Inflammatory macrophage treated with lipopolysaccharide for 1 hour (primary cell): Measurements from ENCODE around the gene DSC2.

Source experiments
- DNase-seq, 2 donors: peaks; one replicate each; pipeline ENCODE4 v3.0.0-alpha.2; 2020 to 2022

The DSC2 gene

DNA sequence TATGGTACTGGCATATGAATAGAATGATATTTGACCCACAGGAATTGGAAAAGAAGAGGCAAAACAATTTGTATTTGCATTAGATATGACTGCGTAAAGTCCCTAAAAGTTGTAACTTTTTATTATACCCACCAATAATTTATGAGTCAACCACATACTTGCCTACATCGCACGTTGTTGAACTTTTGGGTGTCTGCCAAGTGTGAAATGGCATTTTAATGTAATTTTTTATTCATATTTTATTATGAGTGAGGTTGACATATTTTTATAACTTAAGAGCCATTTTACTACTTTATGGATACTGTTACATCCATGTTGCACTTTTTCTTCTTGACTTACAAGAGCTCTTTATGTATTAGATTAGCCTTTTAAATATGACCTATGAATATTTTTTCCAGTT is 4.6 kb downstream of the DSC2 start:
- no peak for DNase-seq

DNA sequence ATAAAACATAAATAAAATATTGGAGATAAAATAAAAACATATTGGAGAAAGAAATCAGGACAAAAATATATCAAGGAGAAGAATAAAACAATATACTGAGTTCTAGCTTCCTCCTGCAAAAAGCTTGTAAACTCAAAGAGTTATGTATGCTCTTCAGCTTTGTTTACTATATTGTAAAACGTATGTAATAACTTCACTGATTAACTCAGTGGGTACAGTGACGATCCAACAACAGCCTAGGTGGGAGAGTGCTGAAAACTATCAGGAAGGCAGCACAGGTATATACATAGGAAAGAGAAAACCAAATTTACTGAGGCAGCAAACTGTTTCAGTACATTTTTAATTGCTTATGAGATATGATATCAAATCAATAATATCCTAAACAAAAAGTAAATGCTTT is 8.3 kb downstream of the DSC2 start:
- DNase-seq: no peak

DNA sequence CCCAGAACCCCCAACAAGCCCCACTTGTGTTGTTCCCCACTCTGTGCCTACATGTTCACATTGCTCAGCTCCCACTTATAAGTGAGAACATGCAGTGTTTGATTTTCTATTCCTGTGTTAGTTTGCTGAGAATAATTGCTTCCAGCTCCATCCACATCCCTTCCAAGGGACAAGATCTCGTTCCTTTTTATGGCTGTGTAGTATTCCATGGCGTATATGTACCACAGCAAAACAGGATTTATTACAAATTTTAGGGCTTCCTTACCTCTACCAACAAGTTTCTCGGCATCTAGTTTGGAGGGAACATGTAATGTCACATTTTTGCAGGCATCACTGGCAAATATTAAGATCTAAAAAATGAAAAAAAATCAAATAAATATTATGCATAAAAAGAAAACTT is 8.9 kb downstream of the DSC2 start:
- no peak for DNase-seq

DNA sequence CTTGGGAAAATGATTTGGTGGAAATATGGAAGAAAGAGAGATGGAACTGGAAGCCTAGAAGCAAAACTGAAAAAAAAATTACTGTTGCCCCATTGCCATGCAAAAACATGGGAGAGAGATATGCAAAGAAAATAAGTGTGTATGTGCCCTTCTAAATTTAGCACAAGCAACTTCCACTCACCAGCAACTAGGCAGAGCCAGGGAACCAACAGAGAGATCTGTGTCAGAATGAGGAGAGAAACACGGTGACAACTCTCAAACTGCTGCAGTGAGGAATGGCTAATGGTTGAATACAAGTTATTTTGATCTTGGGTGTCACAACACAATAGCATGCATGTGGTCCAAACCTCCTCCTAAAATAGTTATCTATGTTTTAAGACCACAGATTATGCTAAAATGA is 10.9 kb downstream of the DSC2 start:
- DNase-seq: no peak

DNA sequence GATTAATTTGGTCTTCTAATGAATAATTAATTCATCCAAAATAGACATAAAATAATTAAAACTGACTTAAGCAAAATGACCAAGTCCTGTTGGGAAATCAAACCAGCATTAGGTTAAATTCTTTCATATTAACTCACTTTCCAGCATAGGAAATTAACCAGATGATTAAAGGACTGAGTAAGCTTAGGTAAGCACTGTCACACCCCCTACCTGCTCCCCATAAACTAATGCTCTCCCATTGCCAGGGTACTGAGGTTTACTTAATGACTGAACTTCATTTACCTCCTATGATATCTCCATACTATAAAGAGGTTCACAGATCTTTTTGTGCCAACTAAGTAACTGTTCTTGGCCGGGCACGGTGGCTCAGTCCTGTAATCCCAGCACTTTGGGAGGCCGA is 13.7 kb downstream of the DSC2 start:
- DNase-seq: no peak

DNA sequence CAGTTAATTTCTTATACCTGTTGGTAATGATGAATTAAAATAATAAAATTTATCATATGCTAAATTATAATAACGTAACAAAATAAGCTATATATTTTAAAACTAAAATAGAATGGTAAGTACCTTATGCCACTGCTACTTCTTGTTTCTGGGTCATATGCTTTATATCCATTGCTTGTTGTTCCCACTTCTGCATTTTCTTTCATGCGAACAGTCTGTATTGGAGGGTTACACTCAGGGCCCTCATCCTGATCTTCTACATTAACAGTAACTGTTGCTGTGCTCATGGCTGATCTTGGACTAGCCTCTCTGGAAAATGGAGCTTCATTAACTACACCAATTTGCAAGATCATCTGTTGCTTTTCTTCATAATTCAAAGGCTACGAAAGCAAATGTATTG is 22.2 kb downstream of the DSC2 start:
- peak; percentile 23 to 44 for DNase-seq

DNA sequence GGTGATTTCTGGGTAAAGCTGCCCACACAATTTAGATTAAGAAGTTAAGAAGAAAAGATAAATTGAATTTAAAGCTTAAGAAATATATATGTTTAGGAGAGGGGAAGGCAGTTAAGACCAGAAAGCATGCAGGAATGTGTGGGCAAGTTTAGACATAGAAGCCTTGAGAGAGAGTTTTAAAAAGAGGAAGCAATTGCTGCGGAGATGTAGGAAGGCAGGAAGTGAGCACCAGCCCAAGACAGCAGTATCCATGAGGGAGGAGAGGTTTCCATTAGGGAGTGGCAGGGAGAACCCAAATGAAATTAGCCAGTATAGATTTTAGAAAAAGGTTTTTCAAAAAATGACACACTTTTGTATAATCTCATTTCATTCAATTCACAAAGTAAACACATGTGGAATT is 24.3 kb downstream of the DSC2 start:
- peak; percentile 43 to 58 for DNase-seq

DNA sequence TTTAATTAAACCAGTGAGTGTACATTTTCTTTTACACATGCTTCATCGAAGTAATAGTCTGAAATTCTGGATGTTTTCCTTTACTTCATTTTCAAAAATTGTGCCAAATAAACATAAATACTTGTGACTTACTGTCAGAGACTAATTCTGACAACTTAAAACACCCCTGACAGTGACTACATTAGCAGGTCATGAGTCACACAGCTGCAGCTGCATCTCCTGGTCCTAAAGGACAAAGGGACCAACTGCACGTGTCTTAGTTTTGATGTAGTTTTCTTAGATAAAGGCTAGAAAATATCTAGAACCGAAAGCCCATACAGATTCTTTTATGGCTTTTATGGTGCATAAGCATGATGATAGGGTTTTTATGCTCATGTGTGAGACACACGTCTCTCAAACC is 30.0 kb downstream of the DSC2 start:
- no peak for DNase-seq

DNA sequence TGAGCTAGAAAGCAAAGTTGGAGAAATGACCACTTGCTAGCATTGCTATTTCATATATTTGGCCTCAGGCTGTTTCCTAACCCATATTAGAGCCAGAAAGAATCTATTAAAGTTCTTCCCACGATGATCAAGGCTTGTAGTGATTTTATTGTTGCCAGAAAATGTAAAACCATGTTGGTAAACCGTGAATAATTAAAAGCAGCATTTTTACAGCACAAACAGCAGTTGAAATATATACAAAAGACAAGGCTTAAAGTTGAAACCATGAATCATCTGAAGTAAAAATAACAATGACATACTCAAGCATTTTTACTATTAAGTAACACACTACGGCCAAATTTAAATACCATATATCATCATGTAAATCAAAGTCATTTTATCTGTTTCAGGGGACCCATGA is 32.0 kb downstream of the DSC2 start:
- no peak for DNase-seq

DNA sequence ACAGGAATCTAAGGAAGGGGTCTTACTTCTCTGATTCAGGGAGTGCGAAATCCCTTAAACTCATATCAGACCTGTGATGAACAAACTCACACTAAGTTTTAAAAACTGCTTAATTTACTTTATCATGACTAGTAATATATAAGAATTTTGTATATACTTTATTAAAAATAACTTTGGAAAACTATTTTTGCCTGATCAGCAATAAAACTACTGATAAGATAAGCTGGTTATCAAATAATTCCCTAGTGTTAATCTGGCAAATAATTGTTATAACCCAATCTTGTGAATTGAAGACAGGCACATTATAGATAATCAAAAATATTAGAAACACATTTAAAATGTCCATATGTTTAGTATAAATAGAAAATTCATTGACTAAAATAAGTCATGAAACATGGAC is 36.0 kb downstream of the DSC2 start:
- no peak for DNase-seq

DNA sequence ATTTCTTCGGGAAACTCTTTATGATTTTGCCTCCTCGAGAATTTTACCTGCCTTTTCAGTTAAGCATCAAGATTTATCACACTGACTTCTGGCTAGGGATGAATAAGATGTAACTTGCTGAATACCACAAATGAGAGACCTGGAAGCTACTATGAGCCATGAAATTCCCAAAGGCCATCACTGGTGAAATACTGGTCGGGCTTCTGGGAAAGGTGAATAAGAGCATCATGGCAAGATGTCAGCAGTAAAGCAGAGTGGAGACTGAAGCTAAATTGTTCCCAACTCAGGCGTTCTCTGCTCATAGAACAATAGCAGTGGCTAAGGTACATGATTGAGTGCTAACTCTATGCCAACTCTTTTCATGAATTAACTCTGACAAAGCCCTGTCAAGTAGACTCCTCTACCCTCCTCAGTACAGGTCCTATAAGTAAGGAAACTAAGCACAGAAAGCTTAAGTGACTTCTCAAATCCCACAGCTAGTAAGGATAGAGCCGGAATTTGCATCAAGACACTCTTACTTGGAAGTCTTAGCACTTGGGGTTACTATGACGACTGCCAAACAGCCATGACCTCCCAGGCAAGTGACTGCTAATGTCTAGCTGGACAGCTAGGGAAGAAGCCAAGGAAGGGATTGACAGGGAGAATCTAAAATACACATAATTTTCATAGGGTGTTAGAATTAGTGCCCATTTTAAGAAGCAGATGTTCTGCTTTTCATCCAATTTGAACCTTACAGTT is 37.0 kb downstream of the DSC2 start:
- no peak for DNase-seq

DNA sequence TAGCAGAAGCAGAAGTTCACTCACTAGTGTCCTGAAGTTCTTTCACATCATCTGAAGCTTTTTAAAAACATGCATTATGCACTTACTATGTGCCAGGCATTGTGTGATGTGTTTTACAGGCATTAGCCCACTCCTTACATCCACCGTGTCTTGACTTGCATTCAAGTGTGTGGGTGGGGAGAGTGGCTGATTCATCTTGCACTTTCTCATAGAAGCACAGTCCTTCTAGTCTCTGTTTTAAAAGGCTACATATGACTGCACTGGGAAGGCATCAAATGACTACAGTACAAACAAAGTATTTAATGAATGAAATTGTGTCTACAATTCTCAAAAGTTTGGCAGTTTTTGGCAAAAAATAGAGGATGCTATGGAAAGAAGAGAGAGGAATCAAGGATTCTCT is 38.1 kb downstream of the DSC2 start:
- no peak for DNase-seq

DNA sequence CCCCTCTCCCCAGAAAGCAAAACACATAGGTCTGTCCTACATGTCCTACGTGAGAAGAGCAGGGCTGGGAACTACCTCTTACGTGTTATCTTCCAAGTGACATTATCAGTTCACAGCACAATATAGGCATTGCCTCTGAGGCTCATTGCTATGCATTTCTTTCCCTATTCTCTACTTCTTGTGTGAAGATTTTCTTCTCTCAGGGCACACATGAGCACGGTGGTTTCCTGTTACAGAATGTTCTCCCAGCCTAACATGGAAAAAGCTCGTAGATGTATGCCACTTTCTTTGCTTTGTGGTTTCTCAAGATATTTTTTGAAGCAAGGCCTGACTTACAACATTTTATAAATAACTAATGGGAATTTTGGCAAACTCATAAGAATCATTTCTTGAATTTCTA is 40.3 kb downstream of the DSC2 start:
- DNase-seq: no peak

DNA sequence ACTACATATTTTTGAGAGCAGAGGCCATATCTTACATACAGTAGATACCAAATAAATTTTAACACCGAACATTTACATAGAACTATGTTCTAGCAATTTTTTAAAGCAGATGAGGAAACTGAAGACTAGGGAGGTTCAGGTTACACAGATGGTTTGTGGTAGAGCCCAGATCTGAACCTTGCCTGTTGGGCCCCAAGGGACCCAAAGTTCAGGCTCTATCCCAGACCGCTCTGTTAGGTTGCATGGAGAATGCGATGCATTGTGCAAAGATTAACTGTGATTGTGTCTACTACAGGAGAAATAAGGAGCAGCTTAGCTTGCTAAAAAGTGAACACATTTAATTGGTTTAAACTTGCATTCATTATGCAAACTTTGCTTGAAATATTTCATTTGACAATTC is 43.3 kb downstream of the DSC2 start:
- DNase-seq: no peak

DNA sequence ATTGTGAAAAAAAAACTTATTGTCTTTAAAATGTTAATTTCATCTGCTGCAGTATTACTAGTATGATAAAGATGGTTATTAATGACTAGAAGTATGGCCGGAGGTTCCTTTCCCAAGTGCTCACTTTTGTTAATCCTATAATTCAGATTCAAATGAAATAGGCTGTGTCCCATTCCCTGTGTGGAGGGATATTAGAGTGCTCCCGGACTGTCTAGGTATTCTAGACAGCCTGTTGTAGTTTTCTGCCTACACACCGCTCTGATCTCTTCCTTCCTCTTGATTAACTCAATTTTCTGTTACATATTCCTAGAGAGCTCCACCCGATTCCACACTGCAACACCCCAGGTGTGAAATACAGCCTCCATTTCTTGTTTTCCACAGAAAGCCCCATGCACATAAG is 44.3 kb downstream of the DSC2 start:
- DNase-seq: no peak

DNA sequence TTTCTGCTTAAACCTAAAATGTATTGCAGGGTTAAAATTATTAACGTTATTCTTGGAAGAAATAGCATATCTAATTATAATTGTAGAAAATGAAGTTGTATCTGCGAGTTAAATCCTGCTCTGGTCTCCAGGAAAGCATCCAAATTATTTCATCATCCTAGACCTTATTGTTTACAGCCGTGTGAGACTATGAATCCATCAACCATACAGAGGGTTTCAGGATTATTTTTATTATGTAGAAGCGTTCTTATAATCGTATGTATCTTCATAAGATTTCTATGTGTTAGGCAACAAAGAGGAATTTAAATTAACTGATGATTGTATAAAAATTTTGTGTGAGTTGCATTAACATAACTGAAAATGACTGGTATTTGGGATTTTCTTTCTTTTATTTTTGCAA is 45.2 kb downstream of the DSC2 start:
- DNase-seq: no peak

DNA sequence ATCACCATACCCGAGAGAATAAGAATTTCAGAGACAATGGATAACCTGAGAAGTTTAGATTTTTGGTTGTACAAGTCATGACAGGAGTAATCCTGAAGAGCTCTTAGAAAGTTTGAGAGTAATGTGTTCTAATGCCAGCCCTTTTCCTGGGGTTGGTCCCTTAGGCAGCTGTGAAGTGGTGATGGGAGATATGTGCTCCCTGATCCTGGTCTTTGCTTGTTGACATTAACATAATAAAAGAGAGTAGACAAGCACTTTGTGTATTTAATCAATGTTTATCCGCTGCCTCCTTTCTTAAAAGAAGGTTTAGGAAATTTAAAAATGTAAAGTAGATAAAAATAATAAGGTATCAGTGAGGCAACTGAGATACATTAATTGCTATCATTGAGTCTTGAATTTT is 45.9 kb downstream of the DSC2 start:
- no peak for DNase-seq

DNA sequence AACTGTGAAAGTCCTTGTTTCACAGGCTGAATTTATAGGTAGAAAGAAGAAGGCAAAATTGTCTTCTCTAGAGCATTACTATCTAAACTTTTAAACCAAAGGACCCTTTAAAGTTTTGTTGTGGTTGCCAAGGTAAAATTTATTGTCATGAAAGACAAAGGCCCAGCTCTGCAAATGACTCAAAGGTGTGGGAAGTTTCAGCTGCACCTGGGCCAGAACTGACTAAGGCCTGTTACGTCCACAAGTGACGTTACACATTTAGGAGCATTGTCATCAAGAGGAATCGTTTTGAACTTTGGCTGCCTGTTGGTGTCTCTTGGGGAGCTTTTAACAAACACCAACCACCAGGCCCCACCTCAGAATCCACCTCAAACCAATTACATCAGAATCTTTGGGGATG is 51.6 kb downstream of the DSC2 start:
- DNase-seq: no peak

DNA sequence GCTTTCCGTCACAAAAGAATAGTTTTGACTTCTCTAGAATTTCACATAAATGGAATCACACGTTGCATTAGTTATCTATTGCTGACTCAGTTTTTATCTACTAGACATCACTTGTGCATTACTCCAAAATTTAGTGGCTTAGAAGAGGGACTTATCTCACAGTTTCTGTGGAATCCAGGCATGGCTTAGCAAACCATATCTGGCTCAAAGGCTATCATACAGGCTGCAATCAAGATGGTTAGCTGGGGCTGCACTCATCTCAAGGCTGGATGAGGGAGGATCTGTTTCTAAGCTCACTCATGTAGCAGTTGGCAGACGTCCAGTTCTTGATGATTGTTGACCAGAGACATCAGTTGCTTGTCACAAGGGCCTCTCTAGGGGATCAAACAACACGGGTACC is 53.0 kb downstream of the DSC2 start:
- no peak for DNase-seq

DNA sequence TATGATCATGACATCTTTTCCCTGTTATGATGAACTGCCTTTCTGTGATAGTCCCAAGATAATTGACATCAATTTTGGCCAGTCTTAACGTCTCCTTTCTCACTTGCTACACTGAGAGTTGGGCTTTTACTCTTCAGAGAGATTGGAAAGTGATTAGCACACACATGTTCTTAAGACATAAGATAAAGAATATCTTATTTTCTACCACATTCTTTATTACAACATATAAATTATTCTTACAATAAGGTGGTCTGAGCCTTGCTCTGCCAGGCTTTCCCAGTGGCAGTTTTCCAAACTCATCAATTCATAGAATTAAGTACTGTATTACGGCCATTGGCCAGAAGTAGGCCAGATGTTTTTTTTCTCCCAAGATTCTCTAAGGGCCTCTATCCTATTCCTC is 54.0 kb downstream of the DSC2 start:
- no peak for DNase-seq

DNA sequence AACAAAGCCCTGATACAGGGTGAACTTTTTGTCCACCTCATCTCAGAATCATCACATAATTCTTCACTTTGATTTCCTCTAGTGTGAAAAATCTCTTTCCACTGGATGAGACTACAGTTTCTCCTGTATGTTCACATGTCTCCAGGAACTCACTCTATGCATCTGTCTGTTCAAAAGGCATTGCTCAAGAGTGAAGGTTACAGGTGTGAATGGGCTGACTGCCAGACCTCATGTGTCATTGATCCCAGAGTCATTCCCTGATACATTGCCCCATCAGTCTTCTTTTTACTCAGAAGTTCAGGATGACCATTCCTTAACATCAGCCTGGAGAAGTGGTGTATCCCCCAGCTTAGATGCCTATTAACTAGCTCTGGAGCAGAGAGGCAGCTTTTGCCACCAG is 55.3 kb downstream of the DSC2 start:
- DNase-seq: no peak

DNA sequence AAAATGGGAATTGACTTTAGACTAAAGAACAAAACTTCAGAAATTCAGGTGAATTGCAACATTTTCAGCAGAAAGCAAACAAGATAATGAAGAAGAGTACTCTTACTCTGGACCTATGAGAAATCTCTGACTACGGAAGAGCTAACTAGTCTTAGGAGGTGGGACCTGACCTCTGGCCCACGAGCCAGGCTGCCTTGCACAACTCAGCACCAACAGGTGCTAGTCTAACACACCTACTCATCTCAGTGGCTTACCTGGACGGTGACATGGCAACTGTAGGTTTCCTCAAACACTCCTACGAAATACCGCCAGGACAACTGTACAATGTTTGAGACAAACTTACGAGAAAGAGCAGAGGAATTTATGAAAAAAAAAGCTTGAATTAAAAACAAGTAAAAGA is 56.6 kb downstream of the DSC2 start:
- no peak for DNase-seq

DNA sequence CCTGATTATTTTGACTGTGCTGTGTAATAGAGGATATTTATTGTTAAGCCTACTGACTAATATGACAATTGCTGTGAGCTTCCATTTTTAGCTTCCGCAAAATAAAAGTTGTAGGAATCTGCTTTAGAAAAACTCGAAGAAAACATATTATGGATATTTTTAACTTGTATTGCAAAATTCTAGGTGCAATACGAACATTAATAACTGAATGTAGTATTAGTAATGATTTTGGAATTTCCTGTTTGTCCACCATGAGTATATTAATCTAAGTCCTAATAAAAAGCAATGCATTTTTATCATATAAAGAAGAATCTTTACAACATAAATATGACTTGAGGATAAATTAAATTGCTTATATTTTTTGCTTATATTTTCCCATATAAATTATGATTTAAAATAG is 57.3 kb downstream of the DSC2 start:
- DNase-seq: no peak

DNA sequence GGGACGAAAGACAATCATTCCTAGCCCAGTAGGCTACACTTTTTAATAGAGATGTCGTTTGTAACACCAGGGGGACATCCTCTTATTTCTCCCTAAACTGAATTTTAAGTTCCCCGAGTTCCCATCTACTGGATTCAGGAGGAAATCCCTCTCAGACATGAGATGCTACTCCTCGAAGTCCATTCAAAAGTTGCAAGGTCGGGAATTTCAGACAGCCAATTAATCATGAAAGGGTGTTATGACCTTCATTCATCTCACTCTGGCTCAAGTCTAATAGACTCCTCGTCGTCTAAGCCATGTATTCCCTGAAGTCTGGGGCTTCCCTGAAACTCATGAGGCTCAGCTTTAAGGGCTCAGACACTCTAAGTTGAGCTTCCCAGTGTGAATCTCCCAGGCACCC is 58.5 kb downstream of the DSC2 start:
- no peak for DNase-seq

DNA sequence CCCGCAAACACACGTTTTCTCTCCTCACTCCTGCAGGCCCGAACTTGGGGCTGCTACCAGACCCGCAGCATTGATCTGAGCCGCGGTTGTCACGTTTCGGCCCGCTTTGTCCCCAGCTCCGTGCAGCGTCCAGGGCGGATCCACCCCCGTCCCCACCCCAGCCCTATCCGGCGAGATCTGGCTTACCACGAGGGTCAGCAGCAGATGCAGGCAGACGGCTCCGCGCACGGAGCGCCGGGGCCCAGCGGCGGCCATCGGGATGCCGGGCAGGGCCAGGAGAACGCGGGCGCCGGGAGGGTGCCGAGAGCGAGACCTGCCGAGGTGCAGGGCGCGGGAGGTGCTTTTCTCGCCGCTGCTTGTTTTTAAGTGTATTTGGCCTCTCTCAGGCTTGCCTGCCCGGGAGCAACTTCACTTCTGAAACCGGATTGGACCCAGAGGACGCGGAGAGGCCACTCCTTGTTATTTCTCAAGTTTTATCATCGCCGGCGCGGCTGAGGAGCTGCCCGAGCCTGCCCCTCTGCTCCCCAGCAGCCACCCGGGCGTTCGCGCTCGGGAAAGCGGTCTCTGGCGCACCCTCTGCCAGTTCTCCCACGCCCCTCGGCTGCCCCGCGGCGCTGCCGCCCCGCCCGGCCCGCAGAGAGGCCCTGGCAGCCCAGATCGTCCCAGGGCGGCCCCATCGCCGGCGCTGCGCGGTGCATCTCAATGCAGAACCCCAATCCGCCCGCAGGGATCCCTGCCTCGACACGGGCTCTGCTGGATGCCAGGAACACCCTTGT is 59.6 kb downstream of the DSC2 start, which contains the start of gene DSC3:
DSC3 (minus strand) TSS at position 337 of the 776 bp plus-strand sequence; CDS start at position 255, 82 bp downstream.
- DNase-seq: no peak
